Mesendoderm (in vitro differentiated cells): ENCODE data around the gene COMMD4.
"Not testable (repeated sequence)": the region's sequence is repeated elsewhere in the genome, so short reads cannot be mapped to it uniquely, and the experiment has no call there.

ENCODE experiments used
- DNase-seq: peaks from one replicate; pipeline ENCODE4 v3.0.0; 2013
- H2AK5ac ChIP-seq: 2 replicates; pipeline ENCODE4 v1.6.1; 2013; ENCODE audit warnings: low read length, inconsistent platforms
- H2BK120ac ChIP-seq: 2 replicates; pipeline ENCODE4 v1.6.1; 2013; ENCODE audit warnings: low read depth, mild to moderate bottlenecking, low read length, moderate library complexity, mixed read lengths
- H2BK15ac ChIP-seq: replicated peaks from 2 replicates; pipeline ENCODE4 v1.6.1; 2013; ENCODE audit warnings: low read depth, mild to moderate bottlenecking, moderate library complexity
- H2BK5ac ChIP-seq: 2 replicates; pipeline ENCODE4 v1.6.1; 2013; ENCODE audit warnings: low read length, inconsistent platforms
- H3K18ac ChIP-seq: 2 replicates; pipeline ENCODE4 v1.6.1; 2013; ENCODE audit warnings: mild to moderate bottlenecking, low read length, mixed read lengths
- H3K23ac ChIP-seq: one replicate; pipeline ENCODE4 v1.6.1; 2013; ENCODE audit warnings: low read length
- H3K27ac ChIP-seq: 2 replicates; pipeline ENCODE4 v1.5.1; 2013; ENCODE audit warnings: low read depth, mild to moderate bottlenecking, inconsistent platforms, low read length, moderate library complexity
- H3K27me3 ChIP-seq: 2 replicates; pipeline ENCODE4 v1.6.1; 2013; ENCODE audit warnings: low read length, control low read depth, mild to moderate bottlenecking, inconsistent platforms; ENCODE audit not compliant: insufficient read depth, poor library complexity
- H3K36me3 ChIP-seq: 2 replicates; pipeline ENCODE4 v1.6.1; 2013; ENCODE audit warnings: low read length, inconsistent platforms; ENCODE audit not compliant: control insufficient read depth, insufficient read depth
- H3K4ac ChIP-seq: one replicate; pipeline ENCODE4 v1.6.1; 2013; ENCODE audit warnings: low read depth, mild to moderate bottlenecking, low read length, moderate library complexity
- H3K4me1 ChIP-seq: 2 replicates; pipeline ENCODE4 v1.6.1; 2013; ENCODE audit warnings: low read depth, low read length, inconsistent platforms; ENCODE audit not compliant: control insufficient read depth
- H3K4me2 ChIP-seq: 2 replicates; pipeline ENCODE4 v1.6.1; 2013; ENCODE audit warnings: low read length
- H3K4me3 ChIP-seq: 2 replicates; pipeline ENCODE4 v1.5.1; 2013; ENCODE audit warnings: mild to moderate bottlenecking, low read length
- H3K56ac ChIP-seq: one replicate; pipeline ENCODE4 v1.6.1; 2013; ENCODE audit warnings: low read length
- H3K79me1 ChIP-seq: 2 replicates; pipeline ENCODE4 v1.6.1; 2013; ENCODE audit warnings: low read length, inconsistent platforms
- H3K79me2 ChIP-seq: 2 replicates; pipeline ENCODE4 v1.6.1; 2013; ENCODE audit warnings: mild to moderate bottlenecking, low read length; ENCODE audit not compliant: control insufficient read depth, insufficient read depth
- H3K9ac ChIP-seq: 2 replicates; pipeline ENCODE4 v1.6.1; 2013; ENCODE audit warnings: low read length, inconsistent platforms
- H4K5ac ChIP-seq: one replicate; pipeline ENCODE4 v1.6.1; 2013; ENCODE audit warnings: low read length
- H4K8ac ChIP-seq: one replicate; pipeline ENCODE4 v1.6.1; 2013; ENCODE audit warnings: low read depth, mild to moderate bottlenecking, control low read depth, low read length, moderate library complexity
- WGBS: extraction: QIAGEN DNeasy Blood & Tissue Kit; methylation state at CpG from one replicate; pipeline ENCODE4 v1.1.7; 2013; ENCODE audit warnings: low lambda C conversion rate, missing lambda C conversion rate; ENCODE audit not compliant: insufficient coverage; ENCODE audit errors: extremely low coverage; 5-methylcytosine and 5-hydroxymethylcytosine counted together

Gene COMMD4

GRCh38 chr15:75327005-75327404, 8.9 kb upstream of the COMMD4 start:
- Histone ChIP-seq H3K18ac (no peak overlapping the region), H3K4me2 (no peak overlapping the region), H3K27ac (no peak overlapping the region), H3K27me3 (no peaks in the 10 kb centered on the region), H3K4me1 (no peaks in the 10 kb centered on the region), H3K36me3 (no peaks in the 10 kb centered on the region), H3K56ac (no peak overlapping the region), H2BK120ac (no peak overlapping the region), H2BK5ac (no peak overlapping the region), H4K5ac (no peak overlapping the region), H2BK15ac (no peak overlapping the region), H3K23ac (no peak overlapping the region), H4K8ac (no peak overlapping the region), H3K79me2 (no peaks in the 10 kb centered on the region), H2AK5ac (no peak overlapping the region), H3K4ac (no peak overlapping the region), H3K4me3 (no peak overlapping the region), H3K79me1 (no peaks in the 10 kb centered on the region), H3K9ac (no peak overlapping the region)
- no peak for DNase-seq
- no CpG with 5 or more reads among the region's 4 CpGs for WGBS

- no peak overlapping the region for H2AK5ac ChIP-seq
- no peak overlapping the region for H3K4ac ChIP-seq
- no peak overlapping the region for H3K23ac ChIP-seq
- H2BK5ac ChIP-seq: no peak overlapping the region
- no peak overlapping the region for H3K27ac ChIP-seq
- no peak for DNase-seq
- H3K4me1 ChIP-seq: no peaks in the 10 kb centered on the region
- H4K5ac ChIP-seq: no peak overlapping the region
- H3K18ac ChIP-seq: no peak overlapping the region
- H3K27me3 ChIP-seq: no peaks in the 10 kb centered on the region
- no peak overlapping the region for H2BK15ac ChIP-seq
- H3K79me1 ChIP-seq: no peaks in the 10 kb centered on the region
- no peak overlapping the region for H2BK120ac ChIP-seq
- no peaks in the 10 kb centered on the region for H3K79me2 ChIP-seq
- H3K36me3 ChIP-seq: no peaks in the 10 kb centered on the region
- H3K56ac ChIP-seq: no peak overlapping the region
- H3K4me2 ChIP-seq: no peak overlapping the region
- H3K9ac ChIP-seq: no peak overlapping the region
- WGBS: no CpG with 5 or more reads among the region's 3 CpGs
- no peak overlapping the region for H4K8ac ChIP-seq
- no peak overlapping the region for H3K4me3 ChIP-seq
These were observed 8.4 kb upstream of the COMMD4 start for GRCh38 chr15:75327491-75327890.

- no peaks in the 10 kb centered on the region for H3K79me1 ChIP-seq
- H3K79me2 ChIP-seq: no peaks in the 10 kb centered on the region
- H3K56ac ChIP-seq: no peak overlapping the region
- no peak overlapping the region for H2BK5ac ChIP-seq
- H4K8ac ChIP-seq: no peak overlapping the region
- no peak overlapping the region for H3K4ac ChIP-seq
- H3K36me3 ChIP-seq: no peaks in the 10 kb centered on the region
- H2BK120ac ChIP-seq: no peak overlapping the region
- H3K18ac ChIP-seq: no peak overlapping the region
- no peaks in the 10 kb centered on the region for H3K27me3 ChIP-seq
- H3K4me1 ChIP-seq: no peaks in the 10 kb centered on the region
- H4K5ac ChIP-seq: no peak overlapping the region
- H3K9ac ChIP-seq: no peak overlapping the region
- no peak overlapping the region for H3K23ac ChIP-seq
- no peak overlapping the region for H3K27ac ChIP-seq
- no peak overlapping the region for H3K4me2 ChIP-seq
- H3K4me3 ChIP-seq: no peak overlapping the region
- H2AK5ac ChIP-seq: no peak overlapping the region
- H2BK15ac ChIP-seq: no peak overlapping the region
- WGBS: no CpG with 5 or more reads among the region's 10 CpGs
- no peak for DNase-seq
These were observed 7.2 kb upstream of the COMMD4 start for GRCh38 chr15:75328493-75329314.

- DNase-seq: no peak
- Histone ChIP-seq H2BK15ac (no peak overlapping the region), H2BK120ac (no peak overlapping the region), H2BK5ac (no peak overlapping the region), H3K4me1 (no peaks in the 10 kb centered on the region), H3K79me1 (no peaks in the 10 kb centered on the region), H3K56ac (no peak overlapping the region), H3K79me2 (no peaks in the 10 kb centered on the region), H3K4me3 (no peak overlapping the region), H3K36me3 (no peaks in the 10 kb centered on the region), H3K4me2 (no peak overlapping the region), H4K5ac (no peak overlapping the region), H3K4ac (no peak overlapping the region), H3K27ac (no peak overlapping the region), H3K23ac (no peak overlapping the region), H3K9ac (no peak overlapping the region), H3K18ac (no peak overlapping the region), H2AK5ac (no peak overlapping the region), H4K8ac (no peak overlapping the region), H3K27me3 (no peaks in the 10 kb centered on the region)
- WGBS: no CpG with 5 or more reads among the region's 2 CpGs
These were observed 6.3 kb upstream of the COMMD4 start for GRCh38 chr15:75329571-75329970.

GRCh38 chr15:75332093-75332492, 3.8 kb upstream of the COMMD4 start:
- not testable (repeated sequence) for H4K8ac ChIP-seq, H3K4me2 ChIP-seq, H3K4ac ChIP-seq, H3K4me3 ChIP-seq, H2AK5ac ChIP-seq, H3K27ac ChIP-seq, H2BK120ac ChIP-seq, H3K23ac ChIP-seq, H3K79me2 ChIP-seq, H3K18ac ChIP-seq, H3K56ac ChIP-seq, H3K36me3 ChIP-seq, H2BK15ac ChIP-seq, H2BK5ac ChIP-seq, H3K4me1 ChIP-seq, H3K79me1 ChIP-seq, H3K27me3 ChIP-seq, DNase-seq, H4K5ac ChIP-seq, H3K9ac ChIP-seq
- no CpG with 5 or more reads among the region's 7 CpGs for WGBS
